Activated naive CD4-positive, alpha-beta T cell treated with anti-CD3 and anti-CD28 coated beads, Interleukin-2, amount 10 ng/mL, durations not matched to agents 7 days and 5 days (primary cell): ENCODE measurements around the gene HP1BP3.
A peak's percentile ranks its signal among the peaks of the same experiment; 100 is the strongest.

Experiments
- CTCF ChIA-PET: fragments of 350-600 bp; sonication (Branson Sonifier 250); formaldehyde crosslinking; loops from one replicate; lab custom pipeline; 2021; ENCODE audit warnings: antibody characterized with exemption; lab: Charles Lee
- DNase-seq: peaks from one replicate; pipeline ENCODE4 v3.0.0-alpha.2; 2020
- H3K27ac Mint-ChIP-seq: one replicate; pipeline ENCODE4 v1.8.0; 2021; ENCODE audit warnings: mild to moderate bottlenecking, moderate library complexity, mixed read lengths
- H3K27me3 Mint-ChIP-seq: one replicate; pipeline ENCODE4 v1.8.0; 2021; ENCODE audit warnings: mild to moderate bottlenecking, mixed read lengths
- H3K36me3 Mint-ChIP-seq: one replicate; pipeline ENCODE4 v1.8.0; 2021; ENCODE audit warnings: mixed read lengths
- H3K4me1 Mint-ChIP-seq: one replicate; pipeline ENCODE4 v1.8.0; 2021; ENCODE audit warnings: mixed read lengths
- H3K4me3 Mint-ChIP-seq: one replicate; pipeline ENCODE4 v1.8.0; 2021; ENCODE audit warnings: mild to moderate bottlenecking, moderate library complexity, mixed read lengths
- H3K9me3 Mint-ChIP-seq: one replicate; pipeline ENCODE4 v1.8.0; 2021; ENCODE audit warnings: mixed read lengths

HP1BP3 gene

GRCh38 chr1:20740781-20741180 lies 46.3 kb downstream of the HP1BP3 start:
- CTCF ChIA-PET = interaction anchor here (0.8 to 1.1 kb wide), 2 partner anchors 44 to 455 kb away, joined by 3 read pairs; no protein-coding TSS in a partner anchor
- H3K27ac Mint-ChIP-seq = no peak overlapping the region
- no peak for DNase-seq
- no peaks in the 10 kb centered on the region for H3K4me1 Mint-ChIP-seq
- no peak overlapping the region for H3K4me3 Mint-ChIP-seq
- no peaks in the 10 kb centered on the region for H3K9me3 Mint-ChIP-seq
- H3K36me3 Mint-ChIP-seq = peaks cover 60% of the 10 kb centered on the region
- H3K27me3 Mint-ChIP-seq = no peaks in the 10 kb centered on the region

GRCh38 chr1:20739225-20739624 lies 47.9 kb downstream of the HP1BP3 start:
- Mint-ChIP-seq H3K27ac (no peak overlapping the region), H3K27me3 (no peaks in the 10 kb centered on the region), H3K4me3 (no peak overlapping the region), H3K4me1 (no peaks in the 10 kb centered on the region), H3K36me3 (peaks cover 49% of the 10 kb centered on the region), H3K9me3 (no peaks in the 10 kb centered on the region)
- CTCF ChIA-PET = no interaction called here
- DNase-seq = no peak

- Mint-ChIP-seq H3K4me1 (peaks cover 17% of the 10 kb centered on the region), H3K27me3 (peaks cover 30% of the 10 kb centered on the region), H3K27ac (no peak overlapping the region), H3K4me3 (no peak overlapping the region), H3K36me3 (peaks cover 34% of the 10 kb centered on the region), H3K9me3 (no peaks in the 10 kb centered on the region)
- CTCF ChIA-PET = interaction anchor here (0.9 kb wide), 1 partner anchor 34 kb away, joined by 3 read pairs; no protein-coding TSS in a partner anchor
- DNase-seq = no peak
Observed at GRCh38 chr1:20735581-20736111, 51.5 kb downstream of the HP1BP3 start.

GRCh38 chr1:20733360-20733975 lies 53.6 kb downstream of the HP1BP3 start:
- H3K27me3 Mint-ChIP-seq = peaks cover 52% of the 10 kb centered on the region
- peak overlapping the region; percentile 75 for H3K4me3 Mint-ChIP-seq
- H3K9me3 Mint-ChIP-seq = no peaks in the 10 kb centered on the region
- CTCF ChIA-PET = interaction anchor here (0.6 to 0.9 kb wide), 3 partner anchors 37 to 454 kb away, joined by 3 to 4 read pairs (median 3); no protein-coding TSS in a partner anchor
- no peak overlapping the region for H3K27ac Mint-ChIP-seq
- DNase-seq = no peak
- H3K4me1 Mint-ChIP-seq = peaks cover 21% of the 10 kb centered on the region
- peaks cover 21% of the 10 kb centered on the region for H3K36me3 Mint-ChIP-seq

GRCh38 chr1:20732588-20733359 lies 54.3 kb downstream of the HP1BP3 start, which contains the start of gene SH2D5:
SH2D5 (minus strand) TSS chr1:20732703; CDS start chr1:20728044, 4,659 bp downstream.
- DNase-seq = peak; percentile 79
- H3K36me3 Mint-ChIP-seq = peaks cover 15% of the 10 kb centered on the region
- H3K27ac Mint-ChIP-seq = no peak within 1 kb of the TSS
- H3K4me3 Mint-ChIP-seq = peak within 1 kb of the TSS; percentile 75
- peaks cover 21% of the 10 kb centered on the region for H3K4me1 Mint-ChIP-seq
- CTCF ChIA-PET = interaction anchor here (0.5 to 1.6 kb wide), 2 partner anchors 36 to 51 kb away, joined by 3 to 4 read pairs; no protein-coding TSS in a partner anchor
- H3K9me3 Mint-ChIP-seq = no peaks in the 10 kb centered on the region
- peaks cover 58% of the 10 kb centered on the region for H3K27me3 Mint-ChIP-seq

- Mint-ChIP-seq H3K4me3 (peak overlapping the region; percentile 75), H3K36me3 (peaks cover 8% of the 10 kb centered on the region), H3K4me1 (peaks cover 21% of the 10 kb centered on the region), H3K27me3 (peaks cover 62% of the 10 kb centered on the region), H3K27ac (no peak overlapping the region), H3K9me3 (no peaks in the 10 kb centered on the region)
- CTCF ChIA-PET = interaction anchor here (0.5 to 1.6 kb wide), 2 partner anchors 35 to 51 kb away, joined by 3 to 4 read pairs; no protein-coding TSS in a partner anchor
- DNase-seq = peak; percentile 67
Observed at GRCh38 chr1:20732071-20732587, 55.0 kb downstream of the HP1BP3 start.

- Mint-ChIP-seq H3K36me3 (peaks cover 7% of the 10 kb centered on the region), H3K4me1 (peaks cover 21% of the 10 kb centered on the region), H3K9me3 (no peaks in the 10 kb centered on the region), H3K27ac (no peak overlapping the region), H3K4me3 (peak overlapping the region; percentile 60), H3K27me3 (peaks cover 63% of the 10 kb centered on the region)
- CTCF ChIA-PET = interaction anchor here (1.6 kb wide), 1 partner anchor 35 kb away, joined by 4 read pairs; no protein-coding TSS in a partner anchor
- no peak for DNase-seq
Observed at GRCh38 chr1:20731057-20731991, 55.8 kb downstream of the HP1BP3 start.

- H3K27me3 Mint-ChIP-seq = peaks cover 67% of the 10 kb centered on the region
- CTCF ChIA-PET = interaction anchor here (0.5 to 0.6 kb wide), 2 partner anchors 37 to 56 kb away, joined by 3 read pairs; no protein-coding TSS in a partner anchor
- H3K4me1 Mint-ChIP-seq = peaks cover 21% of the 10 kb centered on the region
- peaks cover 2% of the 10 kb centered on the region for H3K36me3 Mint-ChIP-seq
- no peak for DNase-seq
- peak overlapping the region; percentile 60 for H3K4me3 Mint-ChIP-seq
- H3K9me3 Mint-ChIP-seq = no peaks in the 10 kb centered on the region
- H3K27ac Mint-ChIP-seq = no peak overlapping the region
Observed at GRCh38 chr1:20730690-20731056, 56.4 kb downstream of the HP1BP3 start.

- CTCF ChIA-PET = interaction anchor here (0.5 to 0.7 kb wide), 3 partner anchors 38 to 465 kb away, joined by 3 read pairs; no protein-coding TSS in a partner anchor
- peaks cover 72% of the 10 kb centered on the region for H3K27me3 Mint-ChIP-seq
- H3K9me3 Mint-ChIP-seq = no peaks in the 10 kb centered on the region
- peaks cover 21% of the 10 kb centered on the region for H3K4me1 Mint-ChIP-seq
- H3K27ac Mint-ChIP-seq = no peak overlapping the region
- no peak for DNase-seq
- H3K36me3 Mint-ChIP-seq = peaks cover 2% of the 10 kb centered on the region
- H3K4me3 Mint-ChIP-seq = no peak overlapping the region
Observed at GRCh38 chr1:20729990-20730689, 57.0 kb downstream of the HP1BP3 start.

GRCh38 chr1:20729155-20729931 lies 57.8 kb downstream of the HP1BP3 start:
- no peak for DNase-seq
- CTCF ChIA-PET = interaction anchor here (0.7 kb wide), 1 partner anchor 466 kb away, joined by 3 read pairs; no protein-coding TSS in a partner anchor
- H3K4me1 Mint-ChIP-seq = peaks cover 21% of the 10 kb centered on the region
- no peak overlapping the region for H3K27ac Mint-ChIP-seq
- no peak overlapping the region for H3K4me3 Mint-ChIP-seq
- no peaks in the 10 kb centered on the region for H3K9me3 Mint-ChIP-seq
- H3K36me3 Mint-ChIP-seq = peaks cover 2% of the 10 kb centered on the region
- peaks cover 72% of the 10 kb centered on the region for H3K27me3 Mint-ChIP-seq

GRCh38 chr1:20728371-20729154 lies 58.5 kb downstream of the HP1BP3 start:
- H3K27me3 Mint-ChIP-seq = peaks cover 73% of the 10 kb centered on the region
- H3K4me3 Mint-ChIP-seq = no peak overlapping the region
- CTCF ChIA-PET = no interaction called here

More at GRCh38 chr1:20728371-20729154, 58.5 kb downstream of the HP1BP3 start:
- Mint-ChIP-seq H3K27ac (no peak overlapping the region), H3K9me3 (no peaks in the 10 kb centered on the region), H3K36me3 (no peaks in the 10 kb centered on the region), H3K4me1 (peaks cover 20% of the 10 kb centered on the region)
- no peak for DNase-seq
